NCI-H748 (cell line): ENCODE results near the gene MOV10L1.

ENCODE experiments used
- DNase-seq: peaks from one replicate; lab custom pipeline; 2025; ENCODE audit not compliant: unreplicated experiment; lab: John Stamatoyannopoulos, UW

Gene MOV10L1

DNA sequence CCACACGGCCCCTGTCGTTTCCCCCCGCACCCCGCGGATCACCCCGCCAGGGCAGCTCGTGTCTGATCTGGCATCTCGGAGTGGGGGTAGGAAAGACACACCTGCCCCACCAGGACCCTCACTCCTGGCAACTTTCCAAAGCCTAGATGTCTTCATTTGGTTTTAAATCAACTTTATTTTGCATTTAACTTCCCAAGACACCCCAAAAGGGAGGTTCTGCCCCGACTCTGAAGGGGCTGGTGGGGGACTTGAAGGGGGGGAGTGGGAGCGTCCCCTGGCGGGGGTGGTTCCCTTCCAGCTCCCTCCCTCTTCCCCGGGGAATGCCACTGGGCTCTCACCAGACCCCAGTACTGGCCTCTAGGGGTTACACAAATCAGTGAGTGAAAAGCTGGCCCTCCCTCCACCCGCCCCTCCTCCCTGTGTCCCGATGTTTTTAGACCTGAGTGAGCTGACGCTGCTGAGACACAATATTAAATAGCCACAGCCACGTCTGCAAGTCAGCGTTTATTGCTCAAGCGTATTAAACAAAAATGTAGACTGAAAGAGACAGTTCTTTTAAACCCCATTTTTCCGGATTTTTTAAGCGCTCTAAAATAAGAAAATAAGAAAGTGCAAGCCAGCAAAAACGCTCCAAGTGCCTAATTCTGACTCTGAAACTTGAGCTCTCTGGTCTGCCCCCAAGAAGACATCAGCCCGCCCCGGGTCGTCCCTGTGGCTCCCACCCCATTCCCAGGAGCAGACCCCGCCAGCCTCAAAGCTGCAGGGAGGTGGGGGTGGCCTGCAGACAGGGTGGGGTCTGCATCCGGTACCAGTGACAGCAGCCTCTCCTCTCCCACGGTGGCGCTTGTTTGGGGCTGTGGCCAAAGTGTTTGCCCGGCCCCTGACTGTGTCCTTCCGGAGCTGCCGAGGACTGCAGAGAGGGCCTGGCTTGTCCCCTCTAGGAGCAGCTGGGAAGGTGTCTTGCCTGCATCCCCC lies 30.6 kb upstream of the MOV10L1 start:
- DNase-seq: peak; percentile 83

DNA sequence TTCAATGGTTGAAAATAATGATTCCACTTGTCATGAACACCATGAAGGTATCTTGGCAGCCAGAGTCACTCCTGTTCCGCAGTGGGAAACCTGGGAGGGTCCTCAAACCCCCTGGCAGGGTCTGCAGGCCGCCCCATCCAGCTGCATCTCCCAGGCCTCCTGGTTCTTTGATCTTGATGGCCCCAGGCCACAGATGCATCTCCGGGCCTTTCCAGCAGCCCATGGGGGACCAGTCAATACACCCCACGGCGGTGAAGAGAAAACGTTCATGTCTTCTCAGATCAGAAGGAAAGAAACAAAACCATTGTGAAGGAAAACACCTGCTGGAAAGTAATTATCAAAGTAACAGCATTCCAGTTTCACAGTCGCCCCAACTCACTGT lies 29.9 kb upstream of the MOV10L1 start:
- DNase-seq: no peak

DNA sequence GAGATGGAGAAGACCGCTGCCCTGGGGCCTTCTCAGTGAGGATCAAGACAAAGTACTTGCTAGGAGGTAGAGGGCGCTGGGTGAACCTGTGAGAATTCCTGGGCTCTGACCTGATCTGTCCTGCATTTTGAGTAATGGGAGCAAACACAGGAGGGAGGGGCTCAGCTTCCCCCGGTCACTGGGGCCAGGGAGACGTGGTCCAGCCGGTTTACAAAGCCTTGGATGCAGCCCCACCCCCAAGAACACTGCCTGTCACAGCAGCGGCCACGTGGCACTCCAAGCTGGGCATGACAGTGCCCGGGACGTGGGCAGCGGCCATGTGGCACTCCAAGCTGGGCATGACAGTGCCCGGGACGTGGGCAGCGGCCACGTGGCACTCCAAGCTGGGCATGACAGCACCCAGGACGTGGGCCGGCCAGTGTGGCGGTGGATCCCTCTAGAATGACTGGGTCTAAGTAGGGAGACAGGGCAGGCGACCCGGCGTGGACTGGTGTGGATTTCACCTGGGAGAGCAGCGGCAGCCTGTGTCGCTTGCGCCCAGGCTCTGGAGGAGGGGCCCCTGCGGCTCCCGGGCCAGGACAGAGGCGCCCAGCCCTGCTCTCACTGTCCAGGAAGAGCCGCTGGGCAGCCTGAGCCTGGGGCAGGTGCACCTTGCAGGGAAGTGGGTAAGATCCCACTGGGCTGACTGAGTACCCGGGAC lies 29.2 kb upstream of the MOV10L1 start:
- DNase-seq: peak; percentile 33

DNA sequence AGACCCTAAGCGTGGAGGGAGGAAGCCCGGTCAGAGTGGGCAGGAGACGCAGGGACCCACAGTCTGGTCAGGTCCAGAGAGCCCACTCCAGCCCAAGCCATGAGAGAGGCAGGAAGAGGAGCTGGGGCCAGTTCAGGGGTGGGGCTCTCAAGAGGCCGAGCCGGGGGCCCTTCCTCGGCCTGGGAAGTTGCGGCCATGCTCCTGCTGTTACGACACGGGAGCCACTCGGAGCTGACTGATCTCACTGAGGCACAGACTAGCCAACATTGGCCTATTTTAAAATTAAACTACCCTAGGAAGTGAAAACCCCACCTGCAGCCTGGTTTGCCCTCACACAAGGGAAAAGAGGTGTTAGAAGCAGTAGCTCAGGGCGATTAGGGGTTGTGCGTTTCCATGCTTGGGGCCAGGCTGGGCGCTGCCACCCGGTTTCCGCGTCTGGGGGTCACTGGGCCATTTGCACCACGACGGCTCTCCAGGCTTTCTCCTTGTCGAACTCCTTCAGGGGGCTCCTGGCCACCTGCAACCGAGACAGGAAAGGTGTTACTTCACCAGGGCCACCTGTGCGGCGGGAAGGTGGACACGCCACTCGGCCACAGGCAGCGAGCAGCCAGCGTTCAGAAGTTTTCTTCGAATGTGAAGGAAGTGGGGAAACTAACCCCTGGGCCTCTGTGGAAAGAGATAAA lies 28.5 kb upstream of the MOV10L1 start:
- no peak for DNase-seq

DNA sequence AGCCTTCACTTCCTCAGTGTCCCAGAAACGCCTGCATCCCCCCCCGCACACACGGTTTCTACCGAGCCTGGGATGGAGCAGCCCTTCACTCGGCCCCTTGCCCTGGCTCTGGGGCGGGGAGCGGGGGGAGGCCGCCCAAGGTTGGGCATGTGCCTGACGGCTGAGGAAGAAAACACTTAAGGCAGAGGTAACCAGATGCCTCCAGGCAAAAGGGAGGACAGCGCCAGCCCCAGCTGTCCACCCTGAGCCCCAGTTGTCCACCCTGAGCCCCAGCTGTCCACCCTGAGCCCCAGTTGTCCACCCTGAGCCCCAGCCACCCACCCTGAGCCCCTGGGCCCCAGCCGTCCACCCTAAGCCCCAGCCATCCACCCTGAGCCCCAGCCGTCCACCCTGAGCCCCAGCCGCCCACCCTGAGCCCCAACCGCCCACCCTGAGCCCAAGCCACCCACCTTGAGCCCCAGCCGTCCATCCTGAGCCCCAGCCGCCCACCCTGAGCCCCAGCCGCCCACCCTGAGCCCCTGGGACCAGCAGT lies 27.9 kb upstream of the MOV10L1 start:
- DNase-seq: no peak

DNA sequence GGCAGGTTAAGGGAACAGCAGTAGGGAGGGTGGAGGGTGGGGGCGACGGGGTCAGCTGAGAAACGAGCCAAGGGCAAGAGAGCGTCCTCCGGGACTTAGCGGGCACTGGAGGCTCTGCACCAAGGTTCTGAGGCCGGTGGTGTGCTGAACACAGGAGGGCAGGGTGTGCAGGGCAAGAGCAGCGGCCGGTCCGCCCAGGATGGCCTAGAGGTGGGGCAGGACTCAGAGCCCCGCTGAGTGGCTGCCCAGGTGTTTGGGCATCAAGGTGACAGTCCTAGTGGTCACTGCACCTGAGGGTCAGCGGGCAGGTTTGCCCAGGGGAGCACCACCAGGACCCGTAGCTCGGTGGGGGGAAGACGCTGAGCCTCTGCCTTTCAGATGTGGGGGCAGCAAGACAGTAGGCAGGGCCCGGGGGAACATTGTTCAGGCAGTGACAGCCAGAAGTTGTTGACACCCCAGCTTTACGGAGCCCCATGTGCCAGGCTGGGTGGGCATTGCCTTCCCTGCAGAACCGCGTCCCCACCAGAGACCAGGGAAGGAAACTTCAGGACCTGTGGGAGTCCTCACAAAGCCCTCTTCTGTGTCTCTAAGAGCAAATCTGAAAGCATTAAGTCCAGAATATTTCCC lies 27.2 kb upstream of the MOV10L1 start:
- DNase-seq: no peak

DNA sequence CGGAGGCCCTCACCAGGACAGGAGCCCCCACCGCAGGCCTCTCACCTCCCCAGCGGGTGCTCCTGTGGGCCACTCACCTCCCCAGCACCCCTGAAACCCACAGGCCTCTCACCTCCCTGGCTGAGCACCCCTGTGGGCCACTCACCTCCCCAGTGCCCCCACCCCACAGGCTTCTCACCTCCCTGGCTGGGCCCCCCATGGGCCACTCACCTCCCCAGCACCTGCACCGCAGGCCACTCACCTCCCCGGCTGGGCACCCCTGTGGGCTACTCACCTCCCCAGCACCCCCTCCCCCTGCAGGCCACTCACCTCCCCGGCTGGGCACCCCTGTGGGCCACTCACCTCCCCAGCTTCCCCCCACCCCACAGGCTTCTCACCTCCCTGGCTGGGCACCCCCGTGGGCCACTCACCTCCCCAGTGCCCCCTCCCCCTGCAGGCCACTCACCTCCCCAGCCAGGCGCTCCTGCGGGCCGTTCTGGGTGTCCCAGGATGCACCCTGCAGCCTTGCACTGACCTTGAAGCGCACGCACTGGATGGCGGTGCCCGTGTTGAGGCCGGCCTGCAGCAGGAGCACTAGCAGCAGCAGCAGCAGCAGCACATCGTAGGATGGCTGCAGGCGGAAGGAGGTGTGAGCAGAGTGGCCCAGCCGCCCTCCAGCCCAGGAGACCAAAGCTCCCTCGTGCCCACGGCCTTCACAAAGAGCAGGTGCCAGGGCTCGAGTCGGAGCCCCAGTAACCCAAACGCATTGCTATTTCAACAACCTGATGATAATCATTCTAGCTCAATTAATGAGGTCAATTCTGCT lies 26.0 kb upstream of the MOV10L1 start:
- no peak for DNase-seq

DNA sequence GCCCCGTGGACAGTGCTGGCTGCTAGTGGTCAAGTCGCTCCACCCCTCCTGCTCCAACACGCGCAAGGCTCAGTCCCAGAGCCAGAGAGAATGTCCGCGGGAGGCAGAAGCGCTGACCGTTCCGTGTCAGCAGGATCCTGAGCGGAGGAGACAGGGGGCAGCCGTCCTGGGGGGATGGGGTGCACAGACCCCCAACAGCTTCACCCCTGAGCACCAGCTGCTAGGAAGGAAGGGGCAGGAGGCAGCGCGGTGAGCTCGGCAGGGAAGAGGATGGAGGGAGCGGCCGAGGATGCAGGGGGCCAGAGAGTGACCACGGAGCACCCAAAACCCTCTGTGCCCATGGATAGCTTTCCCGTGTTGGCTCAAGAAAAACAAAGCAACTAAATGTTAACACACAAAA lies 25.4 kb upstream of the MOV10L1 start:
- DNase-seq: no peak

DNA sequence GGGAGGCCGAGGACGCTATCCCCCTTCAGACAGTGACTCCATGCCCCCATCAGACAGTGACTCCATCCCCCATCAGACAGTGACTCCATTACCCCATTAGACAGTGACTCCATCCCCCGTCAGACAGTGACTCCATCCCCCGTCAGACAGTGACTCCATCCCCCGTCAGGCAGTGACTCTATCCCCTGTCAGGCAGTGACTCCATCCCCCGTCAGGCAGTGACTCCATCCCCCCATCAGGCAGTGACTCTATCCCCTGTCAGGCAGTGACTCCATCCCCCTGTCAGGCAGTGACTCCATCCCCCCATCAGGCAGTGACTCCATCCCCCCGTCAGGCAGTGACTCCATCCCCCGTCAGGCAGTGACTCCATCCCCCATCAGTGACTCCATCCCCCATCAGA lies 22.6 kb upstream of the MOV10L1 start:
- DNase-seq: no peak

DNA sequence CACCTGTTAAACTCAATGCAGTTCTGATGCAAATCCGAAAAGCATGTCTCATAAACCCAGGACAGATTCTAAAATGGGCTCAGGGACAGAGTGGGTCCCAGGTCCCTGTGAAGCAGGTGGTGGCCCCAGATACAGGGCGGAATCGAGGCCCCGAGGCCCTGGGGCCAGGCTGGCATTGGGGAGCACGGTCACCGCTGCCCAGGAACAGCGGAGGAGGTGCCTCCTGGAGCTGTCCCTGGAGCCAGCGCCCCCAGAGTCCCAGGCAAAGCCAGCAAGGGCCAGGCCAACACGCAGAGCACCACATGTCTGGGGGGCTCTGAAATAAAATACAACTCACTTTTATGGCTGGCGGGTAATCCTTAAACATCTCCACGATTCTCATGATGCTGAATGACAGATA lies 21.7 kb upstream of the MOV10L1 start:
- DNase-seq: no peak

DNA sequence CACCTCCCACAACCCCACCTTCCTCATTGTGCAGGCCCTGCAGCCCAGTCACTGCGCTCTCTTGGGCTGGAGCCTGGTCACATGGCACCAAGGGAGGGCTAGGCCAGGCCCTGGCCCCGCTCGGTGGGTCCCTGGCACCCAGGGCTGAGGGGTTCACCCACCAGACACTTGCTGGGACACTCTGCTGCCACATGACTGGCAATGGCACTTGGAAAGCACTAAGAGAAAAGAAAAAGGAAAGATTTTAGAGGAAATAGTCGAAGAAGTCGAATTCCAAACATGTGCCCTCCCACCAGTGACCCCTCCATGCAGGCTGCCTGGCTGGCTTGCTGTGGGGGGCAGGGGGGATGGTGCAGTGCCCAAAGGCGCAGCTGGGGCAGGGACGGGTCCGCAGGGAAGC lies 19.4 kb upstream of the MOV10L1 start:
- no peak for DNase-seq

DNA sequence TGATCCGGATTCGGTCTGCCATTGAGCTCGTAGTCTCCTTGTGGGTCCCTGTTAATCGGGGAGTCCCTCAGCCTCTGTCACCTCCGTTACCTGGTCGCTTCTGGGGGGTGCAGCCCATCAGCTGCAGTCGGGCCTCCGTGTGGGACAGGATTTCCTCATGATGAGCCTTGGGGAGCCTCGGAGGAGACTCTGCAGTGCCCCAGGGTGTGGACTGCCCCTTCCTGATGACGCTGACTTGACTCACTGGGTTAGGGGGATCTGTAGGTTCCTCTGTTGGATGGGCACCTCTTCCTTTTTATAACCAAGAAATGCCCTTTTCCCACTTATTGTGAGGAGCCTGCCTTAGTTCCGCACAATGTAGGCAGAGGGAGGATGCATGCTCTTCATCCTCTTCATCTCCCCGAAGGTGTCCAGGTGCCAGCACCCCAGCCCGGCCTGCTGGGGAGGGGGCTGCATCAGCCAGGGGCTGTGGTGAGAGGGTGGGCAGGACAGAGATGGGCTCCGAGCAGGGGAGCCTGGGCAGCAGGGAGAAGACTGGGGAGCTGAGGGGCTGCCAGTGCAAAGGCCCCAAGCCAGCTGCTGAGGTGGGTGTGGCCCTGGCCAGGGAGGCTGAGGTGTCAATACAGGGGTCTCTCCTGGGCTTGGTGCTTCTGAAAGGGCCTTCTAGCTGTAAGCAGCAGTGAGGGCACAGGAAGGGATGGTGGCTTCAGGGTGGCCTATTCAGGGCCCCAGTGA lies 18.2 kb upstream of the MOV10L1 start:
- no peak for DNase-seq

DNA sequence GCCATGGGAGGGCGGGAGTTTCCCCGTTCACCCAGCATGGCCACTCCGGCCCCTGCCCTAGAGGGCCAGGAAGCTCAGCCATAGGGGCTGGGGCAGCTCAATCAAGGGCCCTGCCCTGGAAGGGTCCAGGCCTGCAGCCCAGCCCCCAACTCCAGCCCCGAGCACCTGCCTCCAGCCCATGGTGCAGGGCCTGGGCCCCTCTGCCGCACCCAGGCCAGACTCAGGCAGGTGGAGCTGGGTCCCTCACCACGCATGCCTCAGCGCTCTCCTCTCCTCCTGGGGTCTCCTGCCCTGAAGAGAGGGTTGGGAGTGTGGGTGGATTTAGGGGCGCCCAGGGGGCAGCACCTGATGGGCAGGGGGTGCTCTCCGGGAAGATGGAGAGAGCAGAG lies 17.6 kb upstream of the MOV10L1 start:
- no peak for DNase-seq

DNA sequence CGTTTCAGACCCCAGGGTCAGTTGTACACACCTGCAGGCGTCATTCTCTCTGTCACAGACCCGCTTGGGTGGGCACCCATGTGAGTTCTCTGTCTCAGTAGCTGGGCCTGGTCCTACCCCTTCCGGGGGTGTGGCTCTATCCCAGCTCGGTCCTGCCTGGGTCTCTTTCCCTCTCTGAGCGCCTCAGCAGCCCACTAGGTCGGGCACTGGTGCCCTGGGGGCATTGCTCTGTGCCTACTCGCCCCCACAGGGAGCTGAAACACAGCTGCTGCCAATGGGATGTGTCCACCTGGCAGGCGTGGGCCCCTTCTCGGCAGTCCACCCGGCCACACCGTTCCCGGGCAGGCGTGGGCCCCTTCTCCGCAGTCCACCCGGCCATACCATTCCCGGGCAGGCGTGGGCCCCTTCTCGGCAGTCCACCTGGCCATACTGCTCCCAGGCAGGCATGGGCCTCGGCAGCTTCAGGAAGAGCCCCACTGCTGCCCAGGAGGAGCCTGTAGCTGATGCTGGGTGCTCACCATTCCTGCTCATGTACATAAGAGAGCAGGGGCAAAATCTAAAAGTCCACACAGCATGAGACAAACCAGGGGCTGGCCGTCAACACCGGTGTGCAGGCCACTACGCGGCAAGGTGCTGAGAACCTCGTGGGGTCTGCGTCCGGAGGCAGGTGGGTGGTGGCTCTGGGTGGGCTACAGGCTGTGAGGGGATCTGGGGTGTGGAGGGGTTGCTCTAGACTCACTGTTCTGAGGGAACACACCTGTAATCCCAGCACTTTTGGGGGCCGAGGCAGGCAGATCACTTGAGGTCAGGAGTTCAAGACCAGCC lies 16.9 kb upstream of the MOV10L1 start:
- DNase-seq: no peak

DNA sequence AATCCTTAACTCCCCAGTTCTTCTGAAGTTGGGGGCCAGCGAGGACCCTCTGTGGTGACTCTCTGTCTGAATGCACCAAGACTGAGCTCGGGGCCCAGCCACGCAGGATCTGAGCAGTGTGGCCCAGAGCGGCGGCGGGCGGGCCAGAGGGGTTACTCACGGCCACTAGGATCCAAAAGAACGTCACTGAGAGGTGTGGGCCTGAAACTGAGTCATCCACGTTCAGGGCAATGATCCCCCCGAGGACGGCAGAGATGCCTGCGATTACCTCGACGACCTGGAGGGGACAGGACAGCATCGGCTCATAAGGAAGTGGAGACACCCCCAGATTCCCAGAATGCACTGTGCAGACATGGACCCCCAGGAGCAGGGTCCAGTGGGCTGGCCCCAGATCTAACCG lies 15.8 kb upstream of the MOV10L1 start:
- DNase-seq: no peak

DNA sequence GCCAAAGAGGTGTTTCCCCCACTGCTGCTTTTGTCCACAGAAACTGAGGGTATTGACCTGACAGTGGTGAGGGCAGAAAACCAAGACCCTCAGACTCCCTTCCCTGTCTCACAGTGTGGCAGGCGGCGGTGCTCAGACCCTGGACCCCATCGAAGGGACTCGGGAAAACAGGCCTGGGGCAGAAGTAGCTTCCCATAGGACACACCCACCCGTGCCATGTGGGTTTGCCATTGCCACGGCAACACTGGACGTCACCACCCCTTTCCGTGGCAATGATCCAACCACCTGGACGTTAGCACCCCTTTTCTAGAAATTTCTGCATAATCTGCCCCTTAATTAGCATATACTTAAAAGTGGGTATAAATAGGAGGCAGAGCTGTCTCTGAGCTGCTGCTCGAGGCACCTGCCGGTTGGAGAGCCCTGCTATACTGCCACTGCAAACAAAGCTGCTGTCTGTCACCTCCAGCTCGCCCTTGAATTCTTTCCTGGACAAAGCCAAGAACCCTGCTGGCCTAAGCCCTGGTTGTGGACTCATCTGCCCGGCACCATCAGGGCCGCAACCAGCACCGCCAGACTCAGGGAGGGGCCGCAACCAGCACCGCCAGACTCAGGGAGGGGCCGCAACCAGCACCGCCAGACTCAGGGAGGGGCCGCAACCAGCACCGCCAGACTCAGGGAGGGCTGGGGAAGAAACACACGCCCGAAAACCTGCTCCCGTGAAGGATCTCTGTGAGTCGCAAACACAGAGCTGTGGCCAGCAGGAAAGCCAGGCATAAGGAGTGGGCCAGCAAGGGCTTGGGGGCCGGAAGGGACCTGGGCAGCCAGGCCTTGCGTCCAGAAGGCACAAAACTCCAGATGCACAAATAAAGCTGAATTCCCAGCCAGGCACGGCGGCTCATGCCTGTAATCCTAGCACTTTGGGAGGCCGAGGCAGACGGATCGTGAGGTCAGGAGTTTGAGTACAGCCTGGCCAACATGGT lies 15.0 kb upstream of the MOV10L1 start:
- DNase-seq: peak; percentile 37
